Activated T-helper 1 cell treated with Interleukin-2 at 50 U/mL for 16 hours (primary cell): ENCODE measurements around the gene PPIF.
"Not testable (repeated sequence)": the region's sequence is repeated elsewhere in the genome, so short reads cannot be mapped to it uniquely, and the experiment has no call there.

ENCODE experiments used
- DNase-seq: peaks from one replicate; pipeline ENCODE4 v3.0.0-alpha.2; 2020; ENCODE audit warnings: low read depth

Gene PPIF

GRCh38 chr10:79331709-79332108, 15.6 kb upstream of the PPIF start:
- peak; percentile 38 for DNase-seq

- DNase-seq = not testable (repeated sequence)
Measured at GRCh38 chr10:79332610-79333315, 14.5 kb upstream of the PPIF start.

- DNase-seq = no peak
Measured at GRCh38 chr10:79333513-79333912, 13.8 kb upstream of the PPIF start.

GRCh38 chr10:79334573-79334972, 12.7 kb upstream of the PPIF start:
- no peak for DNase-seq

GRCh38 chr10:79335094-79335469, 12.2 kb upstream of the PPIF start:
- no peak for DNase-seq

- no peak for DNase-seq
Measured at GRCh38 chr10:79335470-79336235, 11.6 kb upstream of the PPIF start.

GRCh38 chr10:79336276-79336675, 11.0 kb upstream of the PPIF start:
- no peak for DNase-seq

GRCh38 chr10:79336739-79337138, 10.5 kb upstream of the PPIF start:
- DNase-seq = no peak

- not testable (repeated sequence) for DNase-seq
Measured at GRCh38 chr10:79337783-79338469, 9.3 kb upstream of the PPIF start.

- DNase-seq = no peak
Measured at GRCh38 chr10:79339266-79339665, 8.0 kb upstream of the PPIF start.

- no peak for DNase-seq
Measured at GRCh38 chr10:79340646-79341244, 6.5 kb upstream of the PPIF start.

- DNase-seq = no peak
Measured at GRCh38 chr10:79342295-79342761, 4.9 kb upstream of the PPIF start.

GRCh38 chr10:79342811-79343561, 4.3 kb upstream of the PPIF start:
- no peak for DNase-seq

GRCh38 chr10:79344502-79345195, 2.6 kb upstream of the PPIF start:
- no peak for DNase-seq

GRCh38 chr10:79345241-79346011, 1.8 kb upstream of the PPIF start:
- DNase-seq = no peak

- DNase-seq = no peak
Measured at GRCh38 chr10:79346012-79346340, 1.3 kb upstream of the PPIF start.

- DNase-seq = no peak
Measured at GRCh38 chr10:79346388-79347225, 662 bp upstream of the PPIF start.

GRCh38 chr10:79347894-79348639, 798 bp downstream of the PPIF start:
- peak; percentile 53 for DNase-seq

GRCh38 chr10:79348640-79348988, 1.3 kb downstream of the PPIF start:
- DNase-seq = no peak
